ENCODE results near the gene VAV1. TPM values are rescaled to one million over a fixed set of nuclear protein-coding genes. Genes with fewer than 3 reads are reported as not detected.

Gene VAV1
- total and polyA plus RNA-seq, 9 of the 15 experiments (the other 6 are each of a cell fraction or from before 2014, with no cell fraction given) = 0.46 to 20.1 (median 11.1) TPM

DNA sequence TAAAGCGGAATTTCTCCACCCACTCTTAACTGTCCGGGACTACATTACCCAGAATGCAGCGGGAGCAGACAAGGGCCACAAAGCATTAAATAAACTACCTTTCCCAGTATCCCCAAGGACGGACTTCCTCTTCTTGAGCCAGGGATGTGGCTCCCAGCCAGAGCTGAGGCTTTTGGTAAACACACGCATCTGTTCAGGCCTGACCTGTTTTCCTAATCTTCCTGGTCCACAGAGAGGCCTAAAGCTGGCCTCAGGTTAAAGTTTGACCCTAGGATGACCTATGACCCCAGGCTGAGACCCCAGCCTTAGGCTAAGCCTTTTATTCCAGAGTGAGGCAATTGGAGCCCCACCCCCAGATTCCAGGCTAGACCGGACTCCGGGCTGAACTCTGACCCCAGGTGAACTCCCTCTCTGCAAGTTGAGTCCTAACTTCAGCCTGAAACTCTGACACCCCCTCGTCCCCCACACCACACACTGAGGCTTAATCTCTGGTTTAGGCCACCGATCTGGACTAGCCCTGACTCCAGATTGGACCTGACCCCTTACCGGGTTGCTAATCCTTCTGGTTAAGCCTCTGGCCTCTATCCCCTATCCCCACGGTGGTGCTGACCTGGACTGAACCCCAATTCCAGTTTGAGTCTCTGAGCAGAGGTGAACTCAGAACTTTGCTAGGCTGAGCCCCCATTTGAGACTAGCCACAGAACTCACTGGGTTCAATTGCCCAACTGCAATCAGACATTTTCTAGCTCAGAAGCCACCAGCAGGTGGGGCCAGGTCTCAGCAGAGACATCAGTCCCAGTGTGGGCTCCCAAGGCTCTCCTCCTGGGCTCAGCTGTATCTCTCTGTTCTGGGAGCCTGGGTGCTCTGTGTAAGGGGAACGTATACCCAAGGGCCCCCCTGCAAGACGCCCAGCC lies 34.4 kb upstream of the VAV1 start (continued):
- TF ChIP-seq, protein P1, sequence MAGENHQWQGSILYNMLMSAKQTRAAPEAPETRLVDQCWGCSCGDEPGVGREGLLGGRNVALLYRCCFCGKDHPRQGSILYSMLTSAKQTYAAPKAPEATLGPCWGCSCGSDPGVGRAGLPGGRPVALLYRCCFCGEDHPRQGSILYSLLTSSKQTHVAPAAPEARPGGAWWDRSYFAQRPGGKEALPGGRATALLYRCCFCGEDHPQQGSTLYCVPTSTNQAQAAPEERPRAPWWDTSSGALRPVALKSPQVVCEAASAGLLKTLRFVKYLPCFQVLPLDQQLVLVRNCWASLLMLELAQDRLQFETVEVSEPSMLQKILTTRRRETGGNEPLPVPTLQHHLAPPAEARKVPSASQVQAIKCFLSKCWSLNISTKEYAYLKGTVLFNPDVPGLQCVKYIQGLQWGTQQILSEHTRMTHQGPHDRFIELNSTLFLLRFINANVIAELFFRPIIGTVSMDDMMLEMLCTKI (IDR thresholded peaks at IDR 0.05; ENCODE audit: partially characterized antibody) = no peak
- TF ChIP-seq RBM17 (IDR thresholded peaks at IDR 0.05; ENCODE audit: borderline replicate concordance, low read depth, low read length) (no peak), ZNF644 (tag; IDR thresholded peaks at IDR 0.05; ENCODE audit: low read depth) (no peak), SOX6 (IDR thresholded peaks at IDR 0.05) (peak; percentile 68; the same call in 1 of the 2 replicates), MITF (IDR thresholded peaks at IDR 0.05) (0 out of 2 replicates have a peak, but pooled peaks have one; percentile 15), NCOA6 (IDR thresholded peaks at IDR 0.05) (no peak), ZBTB7A (IDR thresholded peaks at IDR 0.05; ENCODE audit: borderline replicate concordance, control insufficient read depth, low read depth, low read length) (peak; percentile 81), ATF6 (CRISPR knock-in tag; IDR thresholded peaks at IDR 0.05) (no peak), ZBED1 (IDR thresholded peaks at IDR 0.05) (no peak), ZNF174 (CRISPR knock-in tag; IDR thresholded peaks at IDR 0.05) (no peak), ARID3A (IDR thresholded peaks at IDR 0.05; ENCODE audit: borderline replicate concordance, low read depth, low read length) (no peak), ZNF655 (CRISPR knock-in tag; IDR thresholded peaks at IDR 0.05) (no peak)
- TF ChIP-seq, protein P2, sequence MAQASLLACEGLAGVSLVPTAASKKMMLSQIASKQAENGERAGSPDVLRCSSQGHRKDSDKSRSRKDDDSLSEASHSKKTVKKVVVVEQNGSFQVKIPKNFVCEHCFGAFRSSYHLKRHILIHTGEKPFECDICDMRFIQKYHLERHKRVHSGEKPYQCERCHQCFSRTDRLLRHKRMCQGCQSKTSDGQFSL (CRISPR knock-in tag; IDR thresholded peaks at IDR 0.05) = no peak
- TF ChIP-seq, protein P2 (tag; IDR thresholded peaks at IDR 0.05) = no peak
- TF ChIP-seq, protein P3, sequence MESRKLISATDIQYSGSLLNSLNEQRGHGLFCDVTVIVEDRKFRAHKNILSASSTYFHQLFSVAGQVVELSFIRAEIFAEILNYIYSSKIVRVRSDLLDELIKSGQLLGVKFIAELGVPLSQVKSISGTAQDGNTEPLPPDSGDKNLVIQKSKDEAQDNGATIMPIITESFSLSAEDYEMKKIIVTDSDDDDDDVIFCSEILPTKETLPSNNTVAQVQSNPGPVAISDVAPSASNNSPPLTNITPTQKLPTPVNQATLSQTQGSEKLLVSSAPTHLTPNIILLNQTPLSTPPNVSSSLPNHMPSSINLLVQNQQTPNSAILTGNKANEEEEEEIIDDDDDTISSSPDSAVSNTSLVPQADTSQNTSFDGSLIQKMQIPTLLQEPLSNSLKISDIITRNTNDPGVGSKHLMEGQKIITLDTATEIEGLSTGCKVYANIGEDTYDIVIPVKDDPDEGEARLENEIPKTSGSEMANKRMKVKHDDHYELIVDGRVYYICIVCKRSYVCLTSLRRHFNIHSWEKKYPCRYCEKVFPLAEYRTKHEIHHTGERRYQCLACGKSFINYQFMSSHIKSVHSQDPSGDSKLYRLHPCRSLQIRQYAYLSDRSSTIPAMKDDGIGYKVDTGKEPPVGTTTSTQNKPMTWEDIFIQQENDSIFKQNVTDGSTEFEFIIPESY (CRISPR knock-in tag; IDR thresholded peaks at IDR 0.05) = no peak

Measured in K562 (cell line).